ENCODE results near the gene ZBP1.

The ZBP1 gene

GRCh38 chr20:57586943-57587277, 33.3 kb downstream of the ZBP1 start:
- Histone ChIP-seq H3K79me1 (ENCODE audit: low read length) (no peaks in the 10 kb centered on the region), H2BK15ac (replicated peaks; ENCODE audit: low read depth) (no peak overlapping the region), H3K27ac (ENCODE audit: low read depth, low read length) (no peak overlapping the region), H2AK5ac (ENCODE audit: low read length) (no peak overlapping the region), H3K56ac (ENCODE audit: low read length) (no peak overlapping the region), H3K9ac (ENCODE audit: low read length) (no peak overlapping the region), H3K4ac (ENCODE audit: low read depth, low read length) (no peak overlapping the region), H3K79me2 (ENCODE audit: control insufficient read depth, insufficient read depth, low read length) (no peaks in the 10 kb centered on the region), H3K4me3 (ENCODE audit: low read length) (no peak overlapping the region), H2BK5ac (ENCODE audit: low read length) (no peak overlapping the region), H4K8ac (ENCODE audit: low read depth, low read length) (no peak overlapping the region), H3K36me3 (ENCODE audit: control insufficient read depth, insufficient read depth, low read length) (no peaks in the 10 kb centered on the region), H3K27me3 (ENCODE audit: insufficient read depth, low read length, poor library complexity) (no peaks in the 10 kb centered on the region), H2BK120ac (ENCODE audit: low read depth, low read length) (no peak overlapping the region), H4K5ac (ENCODE audit: low read length) (no peak overlapping the region), H3K23ac (ENCODE audit: low read length) (no peak overlapping the region), H3K18ac (ENCODE audit: low read length) (no peak overlapping the region), H3K4me2 (ENCODE audit: low read length) (no peak overlapping the region), H3K4me1 (ENCODE audit: control insufficient read depth, low read depth, low read length) (no peaks in the 10 kb centered on the region)
- DNase-seq: no peak
- WGBS (ENCODE audit: extremely low coverage, insufficient coverage, low lambda C conversion rate): no CpG with 5 or more reads among the region's 10 CpGs

- Histone ChIP-seq H2BK5ac (ENCODE audit: low read length) (no peak overlapping the region), H3K79me2 (ENCODE audit: control insufficient read depth, insufficient read depth, low read length) (no peaks in the 10 kb centered on the region), H3K27me3 (ENCODE audit: insufficient read depth, low read length, poor library complexity) (no peaks in the 10 kb centered on the region), H4K8ac (ENCODE audit: low read depth, low read length) (no peak overlapping the region), H3K27ac (ENCODE audit: low read depth, low read length) (no peak overlapping the region), H3K36me3 (ENCODE audit: control insufficient read depth, insufficient read depth, low read length) (no peaks in the 10 kb centered on the region), H3K23ac (ENCODE audit: low read length) (no peak overlapping the region), H3K79me1 (ENCODE audit: low read length) (no peaks in the 10 kb centered on the region), H3K4me3 (ENCODE audit: low read length) (no peak overlapping the region), H2BK15ac (replicated peaks; ENCODE audit: low read depth) (no peak overlapping the region), H3K4ac (ENCODE audit: low read depth, low read length) (no peak overlapping the region), H4K5ac (ENCODE audit: low read length) (no peak overlapping the region), H3K9ac (ENCODE audit: low read length) (no peak overlapping the region), H3K4me1 (ENCODE audit: control insufficient read depth, low read depth, low read length) (no peaks in the 10 kb centered on the region), H2AK5ac (ENCODE audit: low read length) (no peak overlapping the region), H3K18ac (ENCODE audit: low read length) (no peak overlapping the region), H3K56ac (ENCODE audit: low read length) (no peak overlapping the region), H3K4me2 (ENCODE audit: low read length) (no peak overlapping the region), H2BK120ac (ENCODE audit: low read depth, low read length) (no peak overlapping the region)
- no peak for DNase-seq
- WGBS (ENCODE audit: extremely low coverage, insufficient coverage, low lambda C conversion rate): no CpG with 5 or more reads among the region's 8 CpGs
Measured at GRCh38 chr20:57586370-57586793, 33.8 kb downstream of the ZBP1 start.

GRCh38 chr20:57585466-57586213, 34.6 kb downstream of the ZBP1 start:
- no peak overlapping the region for H2BK120ac ChIP-seq (ENCODE audit: low read depth, low read length)
- H2AK5ac ChIP-seq (ENCODE audit: low read length): no peak overlapping the region
- H4K5ac ChIP-seq (ENCODE audit: low read length): no peak overlapping the region
- no peak overlapping the region for H2BK5ac ChIP-seq (ENCODE audit: low read length)
- DNase-seq: no peak
- no peak overlapping the region for H3K56ac ChIP-seq (ENCODE audit: low read length)
- H3K18ac ChIP-seq (ENCODE audit: low read length): no peak overlapping the region
- WGBS (ENCODE audit: extremely low coverage, insufficient coverage, low lambda C conversion rate): no CpG with 5 or more reads among the region's 17 CpGs
- H3K36me3 ChIP-seq (ENCODE audit: control insufficient read depth, insufficient read depth, low read length): no peaks in the 10 kb centered on the region
- H3K27me3 ChIP-seq (ENCODE audit: insufficient read depth, low read length, poor library complexity): no peaks in the 10 kb centered on the region
- H3K23ac ChIP-seq (ENCODE audit: low read length): no peak overlapping the region
- H3K79me2 ChIP-seq (ENCODE audit: control insufficient read depth, insufficient read depth, low read length): no peaks in the 10 kb centered on the region
- H3K4me3 ChIP-seq (ENCODE audit: low read length): no peak overlapping the region
- H2BK15ac ChIP-seq (replicated peaks; ENCODE audit: low read depth): no peak overlapping the region
- no peaks in the 10 kb centered on the region for H3K79me1 ChIP-seq (ENCODE audit: low read length)
- H3K27ac ChIP-seq (ENCODE audit: low read depth, low read length): no peak overlapping the region
- no peak overlapping the region for H3K4me2 ChIP-seq (ENCODE audit: low read length)
- H3K4me1 ChIP-seq (ENCODE audit: control insufficient read depth, low read depth, low read length): no peaks in the 10 kb centered on the region
- H3K4ac ChIP-seq (ENCODE audit: low read depth, low read length): no peak overlapping the region
- H3K9ac ChIP-seq (ENCODE audit: low read length): no peak overlapping the region
- no peak overlapping the region for H4K8ac ChIP-seq (ENCODE audit: low read depth, low read length)

GRCh38 chr20:57584768-57585461, 35.3 kb downstream of the ZBP1 start:
- no peak overlapping the region for H4K5ac ChIP-seq (ENCODE audit: low read length)
- no peaks in the 10 kb centered on the region for H3K27me3 ChIP-seq (ENCODE audit: insufficient read depth, low read length, poor library complexity)
- no peak overlapping the region for H3K4ac ChIP-seq (ENCODE audit: low read depth, low read length)
- WGBS (ENCODE audit: extremely low coverage, insufficient coverage, low lambda C conversion rate): no CpG with 5 or more reads among the region's 8 CpGs
- no peak overlapping the region for H2AK5ac ChIP-seq (ENCODE audit: low read length)
- no peak overlapping the region for H3K9ac ChIP-seq (ENCODE audit: low read length)
- no peaks in the 10 kb centered on the region for H3K36me3 ChIP-seq (ENCODE audit: control insufficient read depth, insufficient read depth, low read length)
- H3K27ac ChIP-seq (ENCODE audit: low read depth, low read length): no peak overlapping the region
- no peaks in the 10 kb centered on the region for H3K4me1 ChIP-seq (ENCODE audit: control insufficient read depth, low read depth, low read length)
- no peak overlapping the region for H3K4me3 ChIP-seq (ENCODE audit: low read length)
- H3K79me2 ChIP-seq (ENCODE audit: control insufficient read depth, insufficient read depth, low read length): no peaks in the 10 kb centered on the region
- H3K4me2 ChIP-seq (ENCODE audit: low read length): no peak overlapping the region
- no peaks in the 10 kb centered on the region for H3K79me1 ChIP-seq (ENCODE audit: low read length)
- H3K23ac ChIP-seq (ENCODE audit: low read length): no peak overlapping the region
- no peak overlapping the region for H3K56ac ChIP-seq (ENCODE audit: low read length)
- H2BK120ac ChIP-seq (ENCODE audit: low read depth, low read length): no peak overlapping the region
- no peak overlapping the region for H3K18ac ChIP-seq (ENCODE audit: low read length)
- H4K8ac ChIP-seq (ENCODE audit: low read depth, low read length): no peak overlapping the region
- H2BK15ac ChIP-seq (replicated peaks; ENCODE audit: low read depth): no peak overlapping the region
- DNase-seq: no peak
- H2BK5ac ChIP-seq (ENCODE audit: low read length): no peak overlapping the region

GRCh38 chr20:57583289-57584257, 36.7 kb downstream of the ZBP1 start:
- no peak overlapping the region for H3K56ac ChIP-seq (ENCODE audit: low read length)
- no peak overlapping the region for H3K9ac ChIP-seq (ENCODE audit: low read length)
- WGBS (ENCODE audit: extremely low coverage, insufficient coverage, low lambda C conversion rate): no CpG with 5 or more reads among the region's 18 CpGs
- H3K27me3 ChIP-seq (ENCODE audit: insufficient read depth, low read length, poor library complexity): no peaks in the 10 kb centered on the region
- no peak overlapping the region for H2BK120ac ChIP-seq (ENCODE audit: low read depth, low read length)
- no peak overlapping the region for H2BK5ac ChIP-seq (ENCODE audit: low read length)
- H3K4me1 ChIP-seq (ENCODE audit: control insufficient read depth, low read depth, low read length): no peaks in the 10 kb centered on the region
- no peak overlapping the region for H4K8ac ChIP-seq (ENCODE audit: low read depth, low read length)
- no peak overlapping the region for H3K18ac ChIP-seq (ENCODE audit: low read length)
- no peak overlapping the region for H3K27ac ChIP-seq (ENCODE audit: low read depth, low read length)
- no peak overlapping the region for H3K23ac ChIP-seq (ENCODE audit: low read length)
- DNase-seq: no peak
- H2BK15ac ChIP-seq (replicated peaks; ENCODE audit: low read depth): no peak overlapping the region
- no peak overlapping the region for H3K4ac ChIP-seq (ENCODE audit: low read depth, low read length)
- H3K79me2 ChIP-seq (ENCODE audit: control insufficient read depth, insufficient read depth, low read length): no peaks in the 10 kb centered on the region
- H2AK5ac ChIP-seq (ENCODE audit: low read length): no peak overlapping the region
- no peak overlapping the region for H3K4me2 ChIP-seq (ENCODE audit: low read length)
- no peak overlapping the region for H3K4me3 ChIP-seq (ENCODE audit: low read length)
- H4K5ac ChIP-seq (ENCODE audit: low read length): no peak overlapping the region
- H3K36me3 ChIP-seq (ENCODE audit: control insufficient read depth, insufficient read depth, low read length): no peaks in the 10 kb centered on the region
- H3K79me1 ChIP-seq (ENCODE audit: low read length): no peaks in the 10 kb centered on the region
